Activated T-cell treated with anti-CD3 and anti-CD28 coated beads, Interleukin-2, amount 50 U/mL, for 48 hours (primary cell): Measurements from ENCODE around the gene LURAP1L.

ENCODE experiments used
- DNase-seq, 2 experiments: peaks; one replicate each; pipeline ENCODE4 v3.0.0-alpha.2; 2020

Gene LURAP1L

GRCh38 chr9:12777121-12778022, 2.6 kb downstream of the LURAP1L start:
- DNase-seq, result no peak

GRCh38 chr9:12778389-12778788, 3.6 kb downstream of the LURAP1L start:
- DNase-seq, result no peak

GRCh38 chr9:12781226-12781733, 6.5 kb downstream of the LURAP1L start:
- DNase-seq, result no peak

GRCh38 chr9:12783767-12784460, 9.1 kb downstream of the LURAP1L start:
- DNase-seq, result no peak

- DNase-seq, result no peak
Measured at GRCh38 chr9:12784461-12785259, 9.8 kb downstream of the LURAP1L start.

- DNase-seq, result no peak
Measured at GRCh38 chr9:12785260-12785770, 10.5 kb downstream of the LURAP1L start.

GRCh38 chr9:12785941-12786340, 11.1 kb downstream of the LURAP1L start:
- DNase-seq, result no peak

GRCh38 chr9:12790001-12790400, 15.2 kb downstream of the LURAP1L start:
- no peak for DNase-seq

- DNase-seq, result no peak
Measured at GRCh38 chr9:12790883-12791282, 16.1 kb downstream of the LURAP1L start.

- DNase-seq, result no peak
Measured at GRCh38 chr9:12794101-12794799, 19.4 kb downstream of the LURAP1L start.

GRCh38 chr9:12796601-12797000, 21.8 kb downstream of the LURAP1L start:
- no peak for DNase-seq

GRCh38 chr9:12797037-12797436, 22.2 kb downstream of the LURAP1L start:
- no peak for DNase-seq

GRCh38 chr9:12798066-12798770, 23.4 kb downstream of the LURAP1L start:
- DNase-seq, result no peak

- DNase-seq, result no peak
Measured at GRCh38 chr9:12801187-12801586, 26.4 kb downstream of the LURAP1L start.

- no peak for DNase-seq
Measured at GRCh38 chr9:12801663-12802062, 26.8 kb downstream of the LURAP1L start.

- no peak for DNase-seq
Measured at GRCh38 chr9:12802093-12802492, 27.3 kb downstream of the LURAP1L start.

GRCh38 chr9:12808569-12808968, 33.7 kb downstream of the LURAP1L start:
- no peak for DNase-seq

GRCh38 chr9:12809720-12810119, 34.9 kb downstream of the LURAP1L start:
- no peak for DNase-seq

GRCh38 chr9:12811935-12812334, 37.1 kb downstream of the LURAP1L start:
- DNase-seq, result no peak

- no peak for DNase-seq
Measured at GRCh38 chr9:12812710-12813109, 37.9 kb downstream of the LURAP1L start.

- no peak for DNase-seq
Measured at GRCh38 chr9:12813533-12813932, 38.7 kb downstream of the LURAP1L start.
